GM20000 (cell line): Measurements from ENCODE around the gene KCNQ1OT1.

ENCODE experiments used
- DNase-seq: peaks from one replicate; pipeline ENCODE4 v3.0.0; 2012; ENCODE audit warnings: low spot score
- TF ChIP-seq, protein P1 (sequence below): IDR thresholded peaks from 2 replicates; pipeline ENCODE4 v1.5.1; 2012; ENCODE audit warnings: mild to moderate bottlenecking, control low read depth; ENCODE audit errors: extremely low read depth, missing control alignments

The KCNQ1OT1 gene

DNA sequence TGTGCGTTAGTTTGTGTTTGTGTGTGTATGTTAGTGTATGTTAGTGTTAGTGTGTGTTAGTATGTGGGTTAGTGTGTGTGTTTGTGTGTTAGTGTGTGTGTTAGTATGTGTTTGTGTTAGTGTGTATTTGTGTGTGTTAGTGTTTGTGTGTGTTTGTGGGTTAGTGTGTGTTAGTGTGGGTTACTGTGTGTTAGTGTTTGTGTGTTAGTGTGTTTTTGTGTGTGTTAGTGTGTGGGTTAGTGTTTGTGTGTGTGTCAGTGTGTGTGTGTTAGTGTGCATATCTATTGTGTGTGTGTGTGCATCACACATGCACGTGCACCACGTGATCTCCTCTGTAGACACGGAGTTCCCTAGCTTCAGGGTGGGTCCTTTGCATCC is 115.4 kb downstream of the KCNQ1OT1 start:
- no peak for DNase-seq
- TF ChIP-seq, protein P1, sequence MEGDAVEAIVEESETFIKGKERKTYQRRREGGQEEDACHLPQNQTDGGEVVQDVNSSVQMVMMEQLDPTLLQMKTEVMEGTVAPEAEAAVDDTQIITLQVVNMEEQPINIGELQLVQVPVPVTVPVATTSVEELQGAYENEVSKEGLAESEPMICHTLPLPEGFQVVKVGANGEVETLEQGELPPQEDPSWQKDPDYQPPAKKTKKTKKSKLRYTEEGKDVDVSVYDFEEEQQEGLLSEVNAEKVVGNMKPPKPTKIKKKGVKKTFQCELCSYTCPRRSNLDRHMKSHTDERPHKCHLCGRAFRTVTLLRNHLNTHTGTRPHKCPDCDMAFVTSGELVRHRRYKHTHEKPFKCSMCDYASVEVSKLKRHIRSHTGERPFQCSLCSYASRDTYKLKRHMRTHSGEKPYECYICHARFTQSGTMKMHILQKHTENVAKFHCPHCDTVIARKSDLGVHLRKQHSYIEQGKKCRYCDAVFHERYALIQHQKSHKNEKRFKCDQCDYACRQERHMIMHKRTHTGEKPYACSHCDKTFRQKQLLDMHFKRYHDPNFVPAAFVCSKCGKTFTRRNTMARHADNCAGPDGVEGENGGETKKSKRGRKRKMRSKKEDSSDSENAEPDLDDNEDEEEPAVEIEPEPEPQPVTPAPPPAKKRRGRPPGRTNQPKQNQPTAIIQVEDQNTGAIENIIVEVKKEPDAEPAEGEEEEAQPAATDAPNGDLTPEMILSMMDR = no peak

DNA sequence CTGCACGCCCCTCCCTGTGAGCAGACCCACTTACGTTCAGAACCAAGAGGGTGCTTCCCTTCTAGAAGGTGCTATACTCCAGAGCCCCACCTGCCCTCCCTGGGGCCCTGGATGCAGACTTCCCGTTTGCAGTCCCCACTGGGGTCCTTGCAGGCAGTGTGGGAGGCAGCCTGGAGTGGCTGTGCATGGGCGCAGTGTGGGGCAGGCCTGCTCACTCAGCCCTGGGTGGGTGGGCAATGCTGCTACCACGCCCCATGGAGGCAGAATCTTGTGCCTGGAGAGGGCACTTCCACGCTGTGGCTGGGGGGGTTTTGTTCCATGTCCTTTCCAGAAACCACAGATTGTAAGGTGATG is 116.2 kb downstream of the KCNQ1OT1 start:
- DNase-seq = no peak
- TF ChIP-seq, protein P1 = no peak

DNA sequence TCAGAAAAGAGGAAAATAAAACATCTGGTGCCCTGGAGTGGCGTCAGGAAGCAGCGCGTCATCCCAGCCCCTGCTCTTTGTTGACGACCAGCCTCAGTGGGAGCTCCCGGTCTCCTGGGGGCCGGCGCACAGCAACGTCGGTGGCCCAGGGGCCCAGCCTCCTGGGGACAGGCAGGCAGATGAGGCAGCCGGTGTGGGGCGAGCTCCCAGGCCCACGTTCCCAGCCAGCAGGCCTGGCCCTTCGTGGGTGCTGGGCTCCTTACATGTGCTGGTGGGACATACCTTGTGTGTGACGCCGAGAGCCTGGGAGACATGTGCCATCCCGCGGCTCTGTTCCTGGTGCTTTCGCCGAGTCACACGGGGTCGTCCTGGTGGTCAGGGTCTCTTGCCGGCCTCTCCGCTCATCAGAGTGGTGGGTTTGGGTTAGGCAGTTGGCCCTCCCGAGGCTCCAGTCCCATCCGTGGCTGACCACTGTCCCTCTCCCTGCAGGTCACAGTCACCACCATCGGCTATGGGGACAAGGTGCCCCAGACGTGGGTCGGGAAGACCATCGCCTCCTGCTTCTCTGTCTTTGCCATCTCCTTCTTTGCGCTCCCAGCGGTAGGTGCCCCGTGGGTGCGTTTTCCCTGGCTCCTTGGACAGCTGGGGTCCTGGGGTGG is 116.7 kb downstream of the KCNQ1OT1 start:
- TF ChIP-seq, protein P1 = no peak
- no peak for DNase-seq

DNA sequence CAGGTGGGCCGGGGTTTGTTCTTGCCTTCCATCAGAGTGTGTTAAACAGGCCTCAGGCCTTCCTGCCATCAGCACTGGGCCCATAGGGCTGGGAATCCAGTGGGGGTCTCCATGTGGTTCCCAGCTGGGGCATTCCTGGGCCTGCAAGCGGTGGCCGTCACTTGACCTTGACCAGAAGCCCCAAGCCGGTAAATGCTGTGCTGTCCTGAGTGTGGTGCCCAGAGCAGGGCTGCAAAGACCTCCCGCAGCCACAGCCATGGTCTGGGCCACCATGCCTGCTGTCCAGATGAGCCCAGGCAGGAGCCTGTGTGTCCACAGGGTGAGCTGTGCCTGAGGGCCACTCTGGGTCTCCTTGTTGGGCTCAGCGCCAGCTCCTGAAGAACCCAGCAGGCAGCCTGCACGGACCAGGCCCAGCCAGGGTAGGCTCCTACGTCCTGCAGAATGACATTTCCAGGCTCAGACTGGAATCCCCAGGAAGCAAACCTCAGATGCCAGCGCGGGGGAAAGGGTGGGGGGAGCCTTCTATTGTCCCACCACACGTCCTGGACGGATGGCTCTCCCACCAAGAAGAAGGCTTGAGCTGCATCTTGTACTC is 117.3 kb downstream of the KCNQ1OT1 start:
- TF ChIP-seq, protein P1 = no peak
- DNase-seq = no peak

DNA sequence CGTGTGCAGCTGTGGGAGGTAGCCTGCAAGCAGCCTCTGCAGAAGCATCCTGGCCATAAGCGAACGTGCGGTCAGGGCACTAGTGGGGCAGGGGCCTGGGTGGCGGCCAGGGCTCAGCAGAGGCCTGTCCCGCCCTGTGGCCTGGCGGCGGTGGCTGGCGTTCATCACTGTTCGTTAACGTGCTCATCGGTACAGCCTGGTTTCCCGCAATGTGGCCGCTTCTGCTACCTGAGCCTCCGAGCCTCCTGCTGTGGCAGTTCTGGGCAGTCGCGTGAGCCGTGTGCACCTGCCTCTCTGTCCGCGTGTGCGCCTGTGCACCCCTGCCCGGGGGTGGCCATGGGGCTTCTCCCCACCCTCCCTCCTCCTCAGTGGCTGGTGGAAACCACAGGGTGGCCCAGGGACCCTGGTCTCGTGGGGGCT is 117.9 kb downstream of the KCNQ1OT1 start:
- TF ChIP-seq, protein P1 = no peak
- DNase-seq = no peak

DNA sequence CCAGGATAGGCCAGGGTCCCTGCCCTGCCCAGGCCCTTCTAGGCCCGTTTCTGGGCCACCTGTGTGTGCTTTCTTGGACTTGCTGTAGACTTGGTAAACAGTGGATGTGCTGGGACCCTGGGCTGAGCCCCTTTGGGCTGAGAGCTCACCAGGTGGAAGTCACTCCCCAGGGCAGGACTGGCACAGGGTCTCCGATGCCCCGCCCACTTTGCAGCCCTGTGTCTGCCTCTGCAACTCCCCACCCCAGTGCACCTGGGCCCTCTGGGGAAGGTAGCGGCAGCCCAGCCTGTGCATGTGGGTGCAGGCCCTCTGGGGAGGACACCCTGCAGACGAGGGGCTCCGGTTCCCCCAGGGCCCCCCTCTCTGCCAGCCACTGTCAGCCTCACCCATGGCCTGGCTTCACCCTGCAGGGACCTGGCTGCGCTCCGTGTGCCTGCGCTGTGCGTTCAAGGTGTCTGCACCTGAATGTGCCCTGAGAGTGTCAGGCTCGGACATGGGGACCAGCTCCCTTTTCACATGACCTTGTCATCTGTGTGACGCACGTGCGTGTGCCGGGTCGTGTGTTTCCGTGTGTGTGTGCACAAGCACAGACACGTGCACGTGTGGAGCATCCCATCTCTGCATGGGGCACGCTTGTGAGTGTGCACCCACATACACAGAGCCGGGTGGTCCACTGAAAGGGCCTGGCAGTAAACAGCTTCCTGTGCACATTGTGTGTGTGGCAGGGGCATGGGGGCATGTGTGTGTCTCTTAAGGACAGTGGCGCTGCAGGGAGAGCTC is 118.5 kb downstream of the KCNQ1OT1 start:
- TF ChIP-seq, protein P1 = no peak
- DNase-seq = no peak

DNA sequence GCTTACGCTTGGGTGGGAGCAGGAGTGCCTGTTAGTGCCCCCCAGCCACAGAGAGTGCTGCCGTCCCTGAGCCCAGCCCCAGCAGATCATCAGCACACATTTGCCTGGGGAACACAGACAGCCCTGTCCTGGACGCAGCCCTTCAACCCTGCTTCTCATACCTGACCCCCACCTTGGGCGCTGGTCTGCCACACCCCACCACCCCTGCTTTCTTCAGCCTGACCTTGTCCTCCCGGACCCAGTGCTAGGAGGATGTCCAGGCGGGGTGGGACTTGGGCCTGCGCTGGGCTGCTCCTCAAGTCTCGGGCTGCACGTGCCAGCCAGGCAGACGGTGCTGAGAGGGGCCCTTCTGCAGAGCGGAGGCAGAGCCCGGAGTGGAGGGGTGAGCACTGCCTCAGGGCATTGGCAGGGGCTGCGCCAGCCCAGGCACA is 119.2 kb downstream of the KCNQ1OT1 start:
- DNase-seq = no peak
- TF ChIP-seq, protein P1 = no peak
